OCI-LY7 (cell line): ENCODE results near the gene DPT.

Experiments
- CTCF ChIP-seq: fragments of 200-600 bp; sonication (generic); conservative IDR thresholded peaks from 2 replicates; pipeline ENCODE4 v1.5.1; 2014; ENCODE audit warnings: mild to moderate bottlenecking, antibody characterized with exemption, low read length, moderate library complexity, mixed read lengths
- EZH2phosphoT487 ChIP-seq: fragments of 200-600 bp; sonication (generic); IDR thresholded peaks from 2 replicates; pipeline ENCODE4 v1.6.1; 2018; ENCODE audit warnings: low read depth, borderline replicate concordance, mild to moderate bottlenecking, mixed run types, antibody characterized with exemption, low read length, moderate library complexity, mixed read lengths

GRCh38 chr1:168725831-168726230 lies 3.2 kb downstream of the DPT start:
- TF ChIP-seq CTCF (no peak), EZH2phosphoT487 (no peak)
